ENCODE results near the gene KBTBD8. TPM values are rescaled to one million over a fixed set of nuclear protein-coding genes. Genes with fewer than 3 reads are reported as not detected.

KBTBD8 gene
- total RNA-seq, 2 experiments from 2014 or later: 7.1 to 7.7 TPM

- no peak overlapping the region for H3K27ac Mint-ChIP-seq
- peaks cover 7% of the 10 kb centered on the region for H3K4me1 Mint-ChIP-seq (ENCODE audit: low read depth)
- peaks cover 3% of the 10 kb centered on the region for H3K36me3 Mint-ChIP-seq (ENCODE audit: low read depth)
- Histone ChIP-seq H3K27ac (ENCODE audit: low read depth in 1 of 2, low read length in 2 of 2) (no peak overlapping the region), H3K27me3 (ENCODE audit: control insufficient read depth in 1 of 2, insufficient read depth in 2 of 2, low read length in 2 of 2) (peaks cover 0 to 18% of the 10 kb centered on the region in 2 experiments), H3K9me3 (ENCODE audit: control insufficient read depth in 1 of 2, insufficient read depth in 1 of 2, low read length in 2 of 2) (no peaks in the 10 kb centered on the region), H3K4me1 (ENCODE audit: insufficient read depth, low read length) (peaks cover 7% of the 10 kb centered on the region), H3K36me3 (ENCODE audit: insufficient read depth, low read length) (no peaks in the 10 kb centered on the region), H3K4me3 (ENCODE audit: low read length) (no peak overlapping the region)
- H3K4me3 Mint-ChIP-seq: no peak overlapping the region
- H3K9me3 Mint-ChIP-seq: no peaks in the 10 kb centered on the region
- intact Hi-C loops (cut with DNase I, micrococcal nuclease): loop anchor here in 1 of 2 experiments (10.0 kb wide), 1 partner anchor 662 kb away; the partner anchor contains the start of gene SUCLG2
- CTCF ChIA-PET: no interaction called here
- DNase-seq (no peak), ATAC-seq (ENCODE audit: poor library complexity) (no peak)
- TF ChIP-seq, protein P1, sequence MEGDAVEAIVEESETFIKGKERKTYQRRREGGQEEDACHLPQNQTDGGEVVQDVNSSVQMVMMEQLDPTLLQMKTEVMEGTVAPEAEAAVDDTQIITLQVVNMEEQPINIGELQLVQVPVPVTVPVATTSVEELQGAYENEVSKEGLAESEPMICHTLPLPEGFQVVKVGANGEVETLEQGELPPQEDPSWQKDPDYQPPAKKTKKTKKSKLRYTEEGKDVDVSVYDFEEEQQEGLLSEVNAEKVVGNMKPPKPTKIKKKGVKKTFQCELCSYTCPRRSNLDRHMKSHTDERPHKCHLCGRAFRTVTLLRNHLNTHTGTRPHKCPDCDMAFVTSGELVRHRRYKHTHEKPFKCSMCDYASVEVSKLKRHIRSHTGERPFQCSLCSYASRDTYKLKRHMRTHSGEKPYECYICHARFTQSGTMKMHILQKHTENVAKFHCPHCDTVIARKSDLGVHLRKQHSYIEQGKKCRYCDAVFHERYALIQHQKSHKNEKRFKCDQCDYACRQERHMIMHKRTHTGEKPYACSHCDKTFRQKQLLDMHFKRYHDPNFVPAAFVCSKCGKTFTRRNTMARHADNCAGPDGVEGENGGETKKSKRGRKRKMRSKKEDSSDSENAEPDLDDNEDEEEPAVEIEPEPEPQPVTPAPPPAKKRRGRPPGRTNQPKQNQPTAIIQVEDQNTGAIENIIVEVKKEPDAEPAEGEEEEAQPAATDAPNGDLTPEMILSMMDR (IDR thresholded peaks at IDR 0.05): no peak
- POLR2A ChIA-PET: no interaction called here
- H3K27me3 Mint-ChIP-seq: peaks cover 51% of the 10 kb centered on the region
Measured at GRCh38 chr3:66993082-66993481, 5.0 kb upstream of the KBTBD8 start.

DNA sequence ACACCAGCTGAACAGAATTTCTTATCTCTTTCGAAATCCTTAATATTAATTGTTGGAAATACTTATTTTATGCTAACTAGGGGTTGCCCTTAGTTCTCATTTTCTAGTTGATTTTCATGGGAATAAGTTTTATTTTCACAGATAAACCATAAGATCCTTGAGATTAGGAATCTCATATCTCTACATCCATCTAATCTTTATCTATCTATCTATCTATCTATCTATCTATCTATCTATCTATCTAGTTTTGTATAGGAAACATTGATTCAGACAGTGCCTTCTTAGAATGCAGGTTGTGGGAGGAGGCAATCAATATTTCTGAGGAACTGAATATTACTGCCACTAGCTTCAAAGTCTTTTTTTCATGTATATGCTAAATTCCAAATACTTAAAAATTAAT is 3.5 kb upstream of the KBTBD8 start:
- ATAC-seq (ENCODE audit: poor library complexity): no peak

GRCh38 chr3:66996696-66997095 is 1.4 kb upstream of the KBTBD8 start:
- H3K4me1 ChIP-seq (ENCODE audit: insufficient read depth, low read length): peaks cover 16% of the 10 kb centered on the region
- no peak overlapping the region for H3K4me3 ChIP-seq (ENCODE audit: low read length)
- Mint-ChIP-seq H3K36me3 (ENCODE audit: low read depth) (peaks cover 13% of the 10 kb centered on the region), H3K27me3 (peaks cover 49% of the 10 kb centered on the region), H3K4me3 (peak overlapping the region; percentile 12), H3K9me3 (no peaks in the 10 kb centered on the region), H3K4me1 (ENCODE audit: low read depth) (peaks cover 34% of the 10 kb centered on the region), H3K27ac (no peak overlapping the region)
- H3K36me3 ChIP-seq (ENCODE audit: insufficient read depth, low read length): no peaks in the 10 kb centered on the region
- H3K9me3 ChIP-seq (ENCODE audit: control insufficient read depth in 1 of 2, insufficient read depth in 1 of 2, low read length in 2 of 2): no peaks in the 10 kb centered on the region
- H3K27ac ChIP-seq (ENCODE audit: low read depth in 1 of 2, low read length in 2 of 2): no peak overlapping the region
- intact Hi-C loops (cut with DNase I, micrococcal nuclease): loop anchor here (5.0 to 10.0 kb wide), 5 partner anchors 494 to 779 kb away; partner anchors contain the start of genes LRIG1 (in 1 of the 2) and SUCLG2 (in 1 of the 2)
- peaks cover 0 to 18% of the 10 kb centered on the region in 2 experiments for H3K27me3 ChIP-seq (ENCODE audit: control insufficient read depth in 1 of 2, insufficient read depth in 2 of 2, low read length in 2 of 2)
- DNase-seq (no peak), ATAC-seq (ENCODE audit: poor library complexity) (no peak)
- ChIA-PET POLR2A (no interaction called here), CTCF (no interaction called here)
- TF ChIP-seq, protein P1 (IDR thresholded peaks at IDR 0.05): no peak

More for the DNA sequence above, 3.5 kb upstream of the KBTBD8 start:
- Histone ChIP-seq H3K9me3 (ENCODE audit: control insufficient read depth in 1 of 2, insufficient read depth in 1 of 2, low read length in 2 of 2) (no peaks in the 10 kb centered on the region), H3K4me3 (ENCODE audit: low read length) (no peak overlapping the region), H3K27ac (ENCODE audit: low read depth in 1 of 2, low read length in 2 of 2) (no peak overlapping the region), H3K27me3 (ENCODE audit: control insufficient read depth in 1 of 2, insufficient read depth in 2 of 2, low read length in 2 of 2) (peaks cover 0 to 18% of the 10 kb centered on the region in 2 experiments), H3K4me1 (ENCODE audit: insufficient read depth, low read length) (peaks cover 16% of the 10 kb centered on the region), H3K36me3 (ENCODE audit: insufficient read depth, low read length) (no peaks in the 10 kb centered on the region)
- Mint-ChIP-seq H3K27me3 (peaks cover 51% of the 10 kb centered on the region), H3K4me3 (no peak overlapping the region), H3K27ac (no peak overlapping the region), H3K9me3 (no peaks in the 10 kb centered on the region), H3K4me1 (ENCODE audit: low read depth) (peaks cover 18% of the 10 kb centered on the region), H3K36me3 (ENCODE audit: low read depth) (peaks cover 10% of the 10 kb centered on the region)
- ChIA-PET CTCF (no interaction called here), POLR2A (no interaction called here)
- no peak for DNase-seq
- intact Hi-C loops (cut with DNase I, micrococcal nuclease): loop anchor here in 1 of 2 experiments (10.0 kb wide), 1 partner anchor 660 kb away; the partner anchor contains the start of gene SUCLG2
- TF ChIP-seq, protein P1 (IDR thresholded peaks at IDR 0.05): no peak
